HG02642 (cell line): ENCODE results near the gene ASTN2.

Source experiments
- ATAC-seq: cut with Tn5 transposase; IDR thresholded peaks from one replicate; pipeline ENCODE4 v1.9.1; 2021; ENCODE audit warnings: mild to moderate bottlenecking; ENCODE audit not compliant: unreplicated experiment, poor library complexity

Gene ASTN2

GRCh38 chr9:116436121-116436520 lies 978.7 kb downstream of the ASTN2 start:
- no peak for ATAC-seq

DNA sequence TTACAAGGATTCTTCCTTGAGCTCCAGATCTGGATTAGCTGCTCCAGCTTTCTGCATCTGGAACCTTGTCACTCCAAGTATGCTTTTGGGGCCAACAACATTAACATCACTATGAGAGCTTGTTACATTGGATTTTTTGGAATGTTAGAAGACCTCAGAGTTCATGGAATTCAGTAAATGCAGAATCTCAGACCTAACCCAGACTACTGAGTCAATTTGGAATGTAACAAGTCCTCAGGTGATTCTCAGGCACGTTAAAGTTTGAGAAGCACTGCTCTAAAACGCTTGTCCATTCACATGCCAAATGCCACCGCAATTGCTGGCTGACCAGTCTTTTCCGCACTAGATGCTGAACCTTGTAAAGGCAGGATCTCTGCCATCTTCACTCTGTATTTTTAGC lies 979.2 kb downstream of the ASTN2 start:
- no peak for ATAC-seq

DNA sequence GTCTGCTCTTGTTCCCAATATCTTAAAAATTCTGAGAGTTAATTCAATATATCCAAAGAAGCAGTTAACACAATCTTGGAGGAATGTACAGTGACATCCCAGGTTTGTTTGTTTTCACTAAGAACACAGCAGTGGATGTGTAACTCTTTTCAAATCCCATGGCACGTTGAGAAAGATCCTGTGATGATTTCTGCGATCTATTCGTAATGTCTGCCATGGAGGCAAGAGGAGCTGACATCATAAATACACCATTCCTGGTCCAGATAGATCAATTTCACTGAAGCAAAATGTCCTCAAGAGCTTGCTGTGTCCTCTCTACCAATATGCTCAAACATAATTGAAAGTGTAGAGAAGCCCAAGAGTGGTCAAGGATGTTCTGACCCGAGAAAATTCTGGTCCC lies 980.5 kb downstream of the ASTN2 start:
- ATAC-seq = no peak

- no peak for ATAC-seq
Measured at GRCh38 chr9:116432051-116432450, 982.8 kb downstream of the ASTN2 start.

- no peak for ATAC-seq
Measured at GRCh38 chr9:116430849-116431248, 984.0 kb downstream of the ASTN2 start.

GRCh38 chr9:116425244-116425643 lies 989.6 kb downstream of the ASTN2 start:
- ATAC-seq = no peak

GRCh38 chr9:116423149-116423548 lies 991.7 kb downstream of the ASTN2 start:
- no peak for ATAC-seq

DNA sequence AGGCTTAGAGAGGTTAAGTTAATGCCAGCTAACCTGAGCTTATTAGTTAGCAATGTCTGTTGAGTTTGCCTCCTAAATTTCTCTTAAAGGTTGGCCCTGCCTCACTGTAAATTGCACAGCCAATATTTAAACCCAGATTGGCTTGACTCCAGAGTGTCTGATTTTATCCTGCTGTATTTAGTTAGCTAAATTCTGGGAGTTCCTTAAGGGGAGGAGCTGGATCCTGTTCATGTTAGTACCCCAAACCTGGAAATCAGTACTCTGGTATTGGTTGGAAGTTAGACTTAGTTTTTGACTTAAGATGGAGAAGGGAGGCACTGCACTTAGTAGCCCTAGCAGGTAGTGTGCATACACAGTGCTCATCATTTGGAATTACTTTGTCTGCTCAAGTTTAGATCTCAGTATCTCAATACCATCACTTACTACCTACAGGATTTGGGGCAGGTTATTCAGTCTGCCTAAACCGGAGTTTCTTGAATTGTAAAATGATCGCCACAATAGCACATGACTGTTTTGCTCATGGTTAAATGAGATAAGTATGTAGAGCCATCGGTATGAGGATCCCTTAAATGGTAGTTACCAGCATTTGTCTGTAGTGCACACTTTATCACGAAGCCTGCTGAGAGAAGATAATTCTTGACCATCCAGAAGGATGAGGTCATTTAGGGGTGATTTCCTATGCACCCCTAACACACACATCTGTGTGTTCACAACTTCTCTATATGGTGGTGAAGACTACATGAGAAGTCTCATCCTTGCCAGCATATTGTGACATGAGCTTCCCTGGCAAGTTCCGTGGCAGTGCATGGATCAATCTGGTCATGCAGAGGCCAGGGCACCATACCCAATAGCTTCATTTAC lies 992.5 kb downstream of the ASTN2 start:
- ATAC-seq = no peak

DNA sequence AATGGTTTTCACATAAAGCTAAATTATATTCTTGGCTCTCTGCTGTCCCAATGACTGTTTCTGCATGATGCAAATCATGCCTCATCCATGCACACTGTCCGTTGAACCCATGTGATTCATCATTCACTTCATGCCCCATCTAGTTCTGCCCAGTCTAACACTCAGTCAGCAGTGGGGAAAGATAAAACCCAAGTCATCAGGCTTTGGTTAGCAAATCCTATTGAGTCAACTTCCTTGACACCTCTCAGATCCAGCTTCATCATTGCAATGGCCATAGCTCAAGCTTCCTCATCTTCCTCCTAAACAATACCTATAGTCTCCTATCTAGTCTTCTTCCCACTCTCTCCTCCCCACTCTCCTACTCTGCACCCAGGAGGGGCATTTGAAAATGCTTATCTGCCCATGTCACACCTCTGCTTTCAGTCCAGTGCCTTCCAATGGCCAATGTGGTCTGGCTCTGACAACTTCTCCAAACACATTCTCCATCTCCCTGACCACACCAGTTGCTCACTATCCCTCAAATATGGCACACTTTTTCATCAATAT lies 993.8 kb downstream of the ASTN2 start:
- ATAC-seq = no peak

DNA sequence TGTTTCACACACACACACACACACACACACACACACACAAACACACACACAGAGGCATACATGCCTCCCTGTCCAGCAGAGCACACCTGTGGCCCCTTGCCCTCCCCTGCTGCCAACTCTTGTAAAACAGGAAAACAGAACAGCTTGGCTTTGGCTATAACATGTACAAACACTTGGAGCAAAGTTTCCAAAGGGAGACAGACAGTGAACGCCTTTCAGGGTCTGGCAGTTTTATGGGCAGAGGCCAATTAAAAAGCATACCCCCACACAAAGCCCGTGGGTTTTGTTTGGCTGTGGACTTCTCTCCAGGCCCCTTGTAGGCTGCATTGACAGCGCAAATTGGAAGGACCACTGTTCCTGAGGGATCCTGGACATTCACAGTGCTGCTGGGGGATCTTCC lies 995.7 kb downstream of the ASTN2 start:
- ATAC-seq = no peak

DNA sequence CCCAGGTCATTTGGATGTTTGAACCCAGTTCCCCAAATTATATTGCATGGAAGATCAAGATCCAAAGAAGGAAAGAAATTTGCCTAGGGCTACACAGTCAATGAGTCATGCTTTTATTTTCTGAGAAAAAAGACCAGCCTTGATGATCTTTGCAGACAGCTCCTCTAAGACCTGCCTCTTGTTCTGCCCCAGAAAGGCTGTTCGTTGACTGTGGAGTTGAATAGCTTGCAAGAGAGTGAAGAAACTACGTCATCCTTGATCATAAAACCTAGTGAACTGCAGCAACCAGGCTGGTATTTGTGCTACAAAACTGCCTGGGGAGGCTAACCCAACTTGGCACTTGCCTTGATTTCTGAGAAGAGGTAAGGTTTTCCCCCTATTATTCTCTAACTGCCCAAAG lies 997.4 kb downstream of the ASTN2 start:
- no peak for ATAC-seq

DNA sequence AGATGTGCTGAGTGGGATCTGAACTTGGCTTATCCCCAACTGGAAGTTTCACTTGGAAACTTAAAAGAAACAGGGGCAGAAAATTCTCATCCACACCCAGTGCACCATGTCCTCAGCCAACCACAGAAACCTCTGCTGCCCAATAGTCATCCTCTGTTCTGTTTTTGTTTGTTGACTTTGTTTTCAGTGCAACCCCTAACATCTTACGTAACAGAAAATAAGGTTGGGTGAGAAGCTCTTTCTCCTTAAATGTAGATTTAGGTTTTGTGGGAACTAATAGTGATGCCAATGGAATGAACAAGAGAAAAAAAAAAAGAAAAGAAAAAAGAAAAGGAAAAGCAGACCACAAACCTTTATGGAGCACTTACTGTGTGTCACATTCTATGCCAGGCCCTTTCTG lies 998.4 kb downstream of the ASTN2 start:
- ATAC-seq = no peak

DNA sequence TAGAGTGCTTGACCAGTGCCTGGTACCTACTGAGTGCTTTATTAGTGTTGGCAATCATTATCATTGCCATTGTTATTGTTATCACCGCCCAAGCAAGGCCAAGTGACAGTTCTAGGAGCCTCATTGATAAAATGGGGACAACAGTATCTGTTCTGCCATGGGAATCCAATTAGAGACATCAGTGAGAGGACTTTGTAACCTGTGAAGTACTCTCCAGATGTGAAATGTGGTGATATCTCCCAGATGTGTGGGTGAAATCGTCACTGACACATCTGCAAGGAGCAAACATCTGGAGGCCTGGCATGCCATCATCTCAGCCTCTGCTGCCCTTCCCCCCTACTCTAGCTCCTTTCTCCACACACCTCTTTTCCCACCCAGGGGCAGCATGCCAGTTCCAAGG lies 1000.5 kb downstream of the ASTN2 start:
- ATAC-seq = no peak

GRCh38 chr9:116411506-116411905 lies 1003.4 kb downstream of the ASTN2 start:
- ATAC-seq = no peak

- no peak for ATAC-seq
Measured at GRCh38 chr9:116409638-116410037, 1005.2 kb downstream of the ASTN2 start.

GRCh38 chr9:116409129-116409528 lies 1005.7 kb downstream of the ASTN2 start:
- ATAC-seq = no peak

GRCh38 chr9:116406469-116406868 lies 1008.4 kb downstream of the ASTN2 start:
- ATAC-seq = no peak

GRCh38 chr9:116405321-116405720 lies 1009.5 kb downstream of the ASTN2 start:
- ATAC-seq = no peak

- ATAC-seq = no peak
Measured at GRCh38 chr9:116404228-116404627, 1010.6 kb downstream of the ASTN2 start.

- no peak for ATAC-seq
Measured at GRCh38 chr9:116403171-116403570, 1011.7 kb downstream of the ASTN2 start.

- no peak for ATAC-seq
Measured at GRCh38 chr9:116395699-116396037, 1019.2 kb downstream of the ASTN2 start.
